OCI-LY3 (cell line): ENCODE measurements around the gene SERGEF.

Experiments used
- EZH2phosphoT487 ChIP-seq: fragments of 200-600 bp; shearing (Covaris generic); IDR thresholded peaks from 2 replicates; pipeline ENCODE4 v1.6.1; 2018; ENCODE audit warnings: antibody characterized with exemption, mixed run types, low read depth
- TF ChIP-seq, protein P1 (sequence below): fragments of 200-600, 300-600 bp; sonication (generic); IDR thresholded peaks from 2 replicates; pipeline ENCODE4 v1.5.1; 2014; ENCODE audit warnings: antibody characterized with exemption, low read length, low read depth

DNA sequence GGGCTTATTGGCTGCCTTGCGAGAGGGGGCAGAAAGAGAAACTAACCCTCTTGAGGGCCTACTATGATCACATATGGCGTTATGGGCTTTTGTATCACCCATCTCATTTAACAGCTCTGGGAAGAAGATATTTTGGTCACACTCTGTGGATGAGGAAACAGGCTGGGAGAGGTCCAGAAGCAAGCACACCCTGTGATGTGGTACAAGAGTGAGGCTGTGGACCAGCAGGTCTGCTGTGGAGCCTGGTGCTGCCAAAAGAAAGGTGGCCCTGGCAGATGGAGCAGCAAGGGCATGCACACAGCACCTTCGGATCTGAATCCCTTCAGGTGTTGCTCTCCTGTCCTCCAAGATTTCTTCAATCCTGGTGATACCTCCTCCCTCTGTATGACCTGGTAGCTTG is 214.1 kb downstream of the SERGEF start:
- TF ChIP-seq, protein P1, sequence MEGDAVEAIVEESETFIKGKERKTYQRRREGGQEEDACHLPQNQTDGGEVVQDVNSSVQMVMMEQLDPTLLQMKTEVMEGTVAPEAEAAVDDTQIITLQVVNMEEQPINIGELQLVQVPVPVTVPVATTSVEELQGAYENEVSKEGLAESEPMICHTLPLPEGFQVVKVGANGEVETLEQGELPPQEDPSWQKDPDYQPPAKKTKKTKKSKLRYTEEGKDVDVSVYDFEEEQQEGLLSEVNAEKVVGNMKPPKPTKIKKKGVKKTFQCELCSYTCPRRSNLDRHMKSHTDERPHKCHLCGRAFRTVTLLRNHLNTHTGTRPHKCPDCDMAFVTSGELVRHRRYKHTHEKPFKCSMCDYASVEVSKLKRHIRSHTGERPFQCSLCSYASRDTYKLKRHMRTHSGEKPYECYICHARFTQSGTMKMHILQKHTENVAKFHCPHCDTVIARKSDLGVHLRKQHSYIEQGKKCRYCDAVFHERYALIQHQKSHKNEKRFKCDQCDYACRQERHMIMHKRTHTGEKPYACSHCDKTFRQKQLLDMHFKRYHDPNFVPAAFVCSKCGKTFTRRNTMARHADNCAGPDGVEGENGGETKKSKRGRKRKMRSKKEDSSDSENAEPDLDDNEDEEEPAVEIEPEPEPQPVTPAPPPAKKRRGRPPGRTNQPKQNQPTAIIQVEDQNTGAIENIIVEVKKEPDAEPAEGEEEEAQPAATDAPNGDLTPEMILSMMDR, result no peak
- no peak for TF ChIP-seq EZH2phosphoT487
